Activated CD8-positive, alpha-beta T cell treated with anti-CD3 and anti-CD28 coated beads for 36 hours (primary cell): Measurements from ENCODE around the gene FAM13A. TPM values are rescaled to one million over a fixed set of nuclear protein-coding genes. Genes with fewer than 3 reads are reported as not detected.

Source experiments
- ATAC-seq: fragments of 200-7000 bp; cut with Tn5 transposase; one replicate; pipeline ENCODE4 v1.10.0; 2021; ENCODE audit warnings: mild to moderate bottlenecking, moderate library complexity
- CTCF ChIA-PET: fragments of 350-600 bp; sonication (Branson Sonifier 250); formaldehyde crosslinking; loops from one replicate; lab custom pipeline; 2021; ENCODE audit warnings: antibody characterized with exemption; lab: Charles Lee
- POLR2A ChIA-PET: fragments of 350-600 bp; sonication (Branson Sonifier 250); formaldehyde crosslinking; loops from one replicate; lab custom pipeline; 2021; ENCODE audit warnings: antibody characterized with exemption; lab: Charles Lee
- DNase-seq: peaks from one replicate; pipeline ENCODE4 v3.0.0-alpha.2; 2020
- H3K27ac Mint-ChIP-seq: one replicate; pipeline ENCODE4 v1.8.0; 2021; ENCODE audit warnings: mild to moderate bottlenecking, mixed read lengths
- H3K27me3 Mint-ChIP-seq: one replicate; pipeline ENCODE4 v1.8.0; 2021; ENCODE audit warnings: mixed read lengths
- H3K36me3 Mint-ChIP-seq: one replicate; pipeline ENCODE4 v1.8.0; 2021; ENCODE audit warnings: low read depth, mixed read lengths
- H3K4me1 Mint-ChIP-seq: one replicate; pipeline ENCODE4 v1.8.0; 2021; ENCODE audit warnings: low read depth, mixed read lengths
- H3K4me3 Mint-ChIP-seq: one replicate; pipeline ENCODE4 v1.8.0; 2021; ENCODE audit warnings: mild to moderate bottlenecking, moderate library complexity, mixed read lengths
- H3K9me3 Mint-ChIP-seq: one replicate; pipeline ENCODE4 v1.8.0; 2021; ENCODE audit warnings: mixed read lengths
- intact Hi-C: fragments of 100-400 bp; cut with micrococcal nuclease; formaldehyde crosslinking; loops from one replicate; pipeline ENCODE4 v1.10.0; 2022
- total RNA-seq, 2 experiments: library from RNA; stranded (reverse); gene quantifications; one replicate each; pipeline ENCODE4 v1.2.3, GENCODE V29; 2021
- TF ChIP-seq, protein P1 (sequence below): fragments of 200-600 bp; IDR thresholded peaks from one replicate; pipeline ENCODE4 v1.8.0; 2022; ENCODE audit warnings: antibody characterized with exemption, mild to moderate bottlenecking

The FAM13A gene
- total RNA-seq, 2 experiments from 2014 or later: 4.5 to 6.0 TPM

DNA sequence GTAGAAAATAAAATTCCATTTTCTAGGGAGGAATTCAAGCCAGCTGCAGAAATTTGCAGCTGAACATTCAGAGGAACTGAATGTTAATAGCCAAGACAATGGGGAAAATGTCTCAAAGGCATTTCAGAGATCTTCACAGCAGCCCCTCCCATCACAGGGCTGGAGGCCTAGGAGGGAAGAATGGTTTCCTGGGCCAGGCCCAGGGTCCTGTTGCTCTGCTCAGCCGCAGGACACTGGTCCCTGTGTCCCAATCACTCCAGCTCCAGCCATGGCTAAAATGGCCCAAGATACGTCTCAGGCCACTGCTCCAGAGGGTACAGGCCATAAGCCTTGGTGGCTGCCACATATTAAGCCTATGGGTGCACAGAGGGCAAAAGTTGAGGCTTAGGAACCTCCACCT is 20.4 kb downstream of the FAM13A start:
- POLR2A ChIA-PET: no interaction called here
- intact Hi-C loops: no loop called here
- ATAC-seq (no peak), DNase-seq (no peak)
- H3K27me3 Mint-ChIP-seq: no peaks in the 10 kb centered on the region
- peaks cover 8% of the 10 kb centered on the region for H3K9me3 Mint-ChIP-seq
- CTCF ChIA-PET: no interaction called here
- H3K27ac Mint-ChIP-seq: no peak overlapping the region
- H3K36me3 Mint-ChIP-seq: peaks cover 4% of the 10 kb centered on the region
- no peaks in the 10 kb centered on the region for H3K4me1 Mint-ChIP-seq
- H3K4me3 Mint-ChIP-seq: no peak overlapping the region
- TF ChIP-seq, protein P1, sequence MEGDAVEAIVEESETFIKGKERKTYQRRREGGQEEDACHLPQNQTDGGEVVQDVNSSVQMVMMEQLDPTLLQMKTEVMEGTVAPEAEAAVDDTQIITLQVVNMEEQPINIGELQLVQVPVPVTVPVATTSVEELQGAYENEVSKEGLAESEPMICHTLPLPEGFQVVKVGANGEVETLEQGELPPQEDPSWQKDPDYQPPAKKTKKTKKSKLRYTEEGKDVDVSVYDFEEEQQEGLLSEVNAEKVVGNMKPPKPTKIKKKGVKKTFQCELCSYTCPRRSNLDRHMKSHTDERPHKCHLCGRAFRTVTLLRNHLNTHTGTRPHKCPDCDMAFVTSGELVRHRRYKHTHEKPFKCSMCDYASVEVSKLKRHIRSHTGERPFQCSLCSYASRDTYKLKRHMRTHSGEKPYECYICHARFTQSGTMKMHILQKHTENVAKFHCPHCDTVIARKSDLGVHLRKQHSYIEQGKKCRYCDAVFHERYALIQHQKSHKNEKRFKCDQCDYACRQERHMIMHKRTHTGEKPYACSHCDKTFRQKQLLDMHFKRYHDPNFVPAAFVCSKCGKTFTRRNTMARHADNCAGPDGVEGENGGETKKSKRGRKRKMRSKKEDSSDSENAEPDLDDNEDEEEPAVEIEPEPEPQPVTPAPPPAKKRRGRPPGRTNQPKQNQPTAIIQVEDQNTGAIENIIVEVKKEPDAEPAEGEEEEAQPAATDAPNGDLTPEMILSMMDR: no peak

DNA sequence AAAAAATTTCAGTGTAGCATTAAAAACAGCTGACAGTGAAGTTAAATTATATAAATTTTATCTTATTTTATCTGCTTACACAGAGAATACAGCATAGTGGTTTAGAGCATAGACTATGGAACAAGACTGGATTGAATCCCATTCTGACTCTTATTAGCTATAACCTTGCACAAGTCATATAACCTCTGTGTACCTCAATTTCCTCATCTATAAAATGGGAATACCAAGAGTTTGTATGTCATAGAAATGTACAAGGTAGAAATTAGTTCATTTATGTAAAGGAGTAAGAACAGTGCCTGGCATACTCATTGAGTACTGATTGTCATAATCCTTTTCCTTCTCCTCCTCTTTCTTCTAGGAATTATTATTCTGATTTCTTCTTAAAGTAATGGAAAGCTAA is 25.7 kb downstream of the FAM13A start:
- Mint-ChIP-seq H3K9me3 (peaks cover 8% of the 10 kb centered on the region), H3K36me3 (peaks cover 4% of the 10 kb centered on the region), H3K27me3 (peaks cover 2% of the 10 kb centered on the region), H3K4me1 (no peaks in the 10 kb centered on the region), H3K4me3 (no peak overlapping the region), H3K27ac (no peak overlapping the region)
- intact Hi-C loops: no loop called here
- TF ChIP-seq, protein P1: no peak
- DNase-seq (no peak), ATAC-seq (no peak)
- POLR2A ChIA-PET: no interaction called here
- CTCF ChIA-PET: no interaction called here

DNA sequence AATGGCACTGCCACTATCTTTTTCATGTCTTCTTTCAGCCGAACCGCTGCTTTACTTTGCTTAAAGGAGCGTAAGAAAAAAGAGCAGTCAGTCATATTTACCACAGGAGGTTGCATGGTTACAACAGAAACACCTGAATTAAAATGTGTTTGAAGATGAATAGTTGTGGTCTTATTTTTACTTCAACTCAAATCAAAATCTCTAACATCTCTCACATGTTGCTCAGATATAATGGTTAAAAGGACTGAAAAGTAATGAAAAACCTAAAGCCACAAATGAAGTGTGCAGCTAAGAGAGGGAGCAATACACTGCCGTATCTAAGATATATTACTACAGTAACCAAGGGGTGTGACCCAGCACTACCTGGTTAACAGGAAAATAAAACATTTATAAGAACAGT is 27.4 kb downstream of the FAM13A start:
- H3K9me3 Mint-ChIP-seq: no peaks in the 10 kb centered on the region
- peaks cover 2% of the 10 kb centered on the region for H3K27me3 Mint-ChIP-seq
- H3K36me3 Mint-ChIP-seq: no peaks in the 10 kb centered on the region
- ATAC-seq (peak; percentile 30), DNase-seq (no peak)
- POLR2A ChIA-PET: no interaction called here
- TF ChIP-seq, protein P1: no peak
- intact Hi-C loops: loop anchor here (10.0 kb wide), 1 partner anchor 355 kb away; no protein-coding TSS in a partner anchor
- CTCF ChIA-PET: no interaction called here
- H3K27ac Mint-ChIP-seq: no peak overlapping the region
- H3K4me1 Mint-ChIP-seq: no peaks in the 10 kb centered on the region
- no peak overlapping the region for H3K4me3 Mint-ChIP-seq

DNA sequence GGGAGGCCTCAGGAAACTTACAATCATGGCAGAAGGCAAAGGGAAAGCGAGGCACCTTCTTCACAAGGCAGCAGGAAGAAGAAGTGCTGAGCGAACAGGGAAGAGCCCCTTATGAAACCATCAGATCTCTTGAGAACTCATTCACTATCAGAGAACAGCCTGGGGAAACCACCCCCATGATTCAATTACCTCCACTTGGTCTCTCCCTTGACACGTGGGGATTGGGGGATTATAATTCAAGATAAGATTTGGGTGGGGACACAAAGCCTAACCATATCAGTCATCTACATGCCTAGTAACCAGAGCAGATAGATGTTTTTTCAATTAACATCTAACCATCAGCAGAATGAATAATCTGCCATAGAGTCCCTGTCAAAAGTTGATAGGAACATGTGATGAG is 30.4 kb downstream of the FAM13A start:
- ChIA-PET CTCF (no interaction called here), POLR2A (no interaction called here)
- TF ChIP-seq, protein P1: no peak
- intact Hi-C loops: loop anchor here (10.0 kb wide), 1 partner anchor 352 kb away; no protein-coding TSS in a partner anchor
- Mint-ChIP-seq H3K27ac (no peak overlapping the region), H3K4me1 (no peaks in the 10 kb centered on the region), H3K4me3 (no peak overlapping the region), H3K9me3 (no peaks in the 10 kb centered on the region), H3K36me3 (no peaks in the 10 kb centered on the region), H3K27me3 (peaks cover 2% of the 10 kb centered on the region)
- no peak for ATAC-seq
- no peak for DNase-seq

DNA sequence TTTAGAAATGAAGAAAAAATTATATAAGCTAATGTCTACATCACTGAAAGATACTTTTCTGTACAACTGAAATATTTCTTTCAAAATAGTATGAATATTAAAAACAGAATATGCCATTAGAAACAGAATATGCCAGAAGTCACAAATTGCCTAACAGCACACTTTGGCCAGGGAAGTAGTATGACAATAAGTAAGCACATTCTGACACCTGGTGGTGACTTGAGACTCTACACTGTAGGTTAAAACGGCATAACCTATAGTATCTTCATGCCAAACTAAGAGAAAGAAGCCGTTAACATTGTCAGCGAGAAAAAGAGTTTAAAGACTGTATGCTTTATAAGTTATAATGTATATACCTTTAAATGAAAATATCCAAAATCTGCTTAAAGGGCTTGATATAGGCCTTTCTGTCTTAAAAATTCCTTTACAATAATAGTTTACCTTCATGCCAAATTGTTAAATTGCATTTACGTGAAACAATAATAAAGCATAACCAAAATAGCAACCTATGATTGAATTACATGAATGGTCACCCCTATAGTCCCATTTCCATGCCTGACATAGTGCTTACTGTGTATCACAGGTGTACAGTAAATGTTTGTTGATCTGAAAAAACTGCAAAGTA is 32.8 kb downstream of the FAM13A start:
- no peaks in the 10 kb centered on the region for H3K9me3 Mint-ChIP-seq
- intact Hi-C loops: loop anchor here (2.0 to 10.0 kb wide), 3 partner anchors 205 to 497 kb away; no protein-coding TSS in a partner anchor
- no peaks in the 10 kb centered on the region for H3K4me1 Mint-ChIP-seq
- TF ChIP-seq, protein P1: peak; percentile 65
- no peak overlapping the region for H3K4me3 Mint-ChIP-seq
- no peaks in the 10 kb centered on the region for H3K36me3 Mint-ChIP-seq
- DNase-seq (peak; percentile 63), ATAC-seq (peak; percentile 96)
- ChIA-PET POLR2A (no interaction called here), CTCF (interaction anchor here (0.7 to 7.0 kb wide), 36 partner anchors 9 to 806 kb away, joined by 3 to 149 read pairs (median 4); partner anchors contain the start of gene FAM13A)
- peaks cover 2% of the 10 kb centered on the region for H3K27me3 Mint-ChIP-seq
- H3K27ac Mint-ChIP-seq: no peak overlapping the region
